HEK293 (cell line): ENCODE data around the gene CDC25C.

Experiments
- GFI1B ChIP-seq: fragments of 450-650 bp; formaldehyde crosslinking; IDR thresholded peaks from 2 replicates; pipeline ENCODE4 v1.5.1; 2016; ENCODE audit warnings: missing biosample characterization, missing genetic modification characterization
- HIC1 ChIP-seq: fragments of 450-650 bp; formaldehyde crosslinking; IDR thresholded peaks from 2 replicates; pipeline ENCODE4 v1.5.1; 2016; ENCODE audit warnings: missing biosample characterization, missing genetic modification characterization
- INSM2 ChIP-seq: fragments of 450-650 bp; formaldehyde crosslinking; IDR thresholded peaks from 2 replicates; pipeline ENCODE4 v1.5.1; 2016; ENCODE audit warnings: missing biosample characterization, missing genetic modification characterization
- KLF9 ChIP-seq: fragments of 450-650 bp; formaldehyde crosslinking; IDR thresholded peaks from 2 replicates; pipeline ENCODE4 v1.5.1; 2016; ENCODE audit warnings: missing biosample characterization, missing genetic modification characterization, low read depth
- TRIM28 ChIP-seq: IDR thresholded peaks from 2 replicates; pipeline ENCODE4 v1.6.1; 2011; ENCODE audit warnings: low read length, control low read depth, borderline replicate concordance
- WT1 ChIP-seq: fragments of 450-650 bp; formaldehyde crosslinking; IDR thresholded peaks from 2 replicates; pipeline ENCODE4 v1.5.1; 2016; ENCODE audit warnings: missing biosample characterization, missing genetic modification characterization
- ZIC2 ChIP-seq: fragments of 450-650 bp; formaldehyde crosslinking; IDR thresholded peaks from 2 replicates; pipeline ENCODE4 v1.5.1; 2016; ENCODE audit warnings: missing biosample characterization, missing genetic modification characterization
- ZNF10 ChIP-seq: fragments of 450-650 bp; formaldehyde crosslinking; IDR thresholded peaks from 2 replicates; pipeline ENCODE4 v1.5.1; 2017; ENCODE audit warnings: missing biosample characterization, missing genetic modification characterization
- ZNF114 ChIP-seq: fragments of 450-650 bp; formaldehyde crosslinking; IDR thresholded peaks from 2 replicates; pipeline ENCODE4 v1.5.0; 2017; ENCODE audit warnings: missing biosample characterization, missing genetic modification characterization
- ZNF2 ChIP-seq: fragments of 450-650 bp; formaldehyde crosslinking; IDR thresholded peaks from 2 replicates; pipeline ENCODE4 v1.5.1; 2016; ENCODE audit warnings: missing biosample characterization, missing genetic modification characterization
- ZNF341 ChIP-seq: fragments of 450-650 bp; formaldehyde crosslinking; IDR thresholded peaks from 2 replicates; pipeline ENCODE4; 2016; ENCODE audit warnings: low read depth, missing biosample characterization, missing genetic modification characterization
- ZNF391 ChIP-seq: fragments of 450-650 bp; formaldehyde crosslinking; IDR thresholded peaks from 2 replicates; pipeline ENCODE4 v1.5.1; 2016; ENCODE audit warnings: low read depth, missing biosample characterization, missing genetic modification characterization, borderline replicate concordance
- ZNF426 ChIP-seq: fragments of 450-650 bp; formaldehyde crosslinking; IDR thresholded peaks from 2 replicates; pipeline ENCODE4 v1.5.1; 2017; ENCODE audit warnings: missing biosample characterization, missing genetic modification characterization, mild to moderate bottlenecking, inconsistent platforms, moderate library complexity
- ZNF501 ChIP-seq: fragments of 450-650 bp; formaldehyde crosslinking; IDR thresholded peaks from 2 replicates; pipeline ENCODE4 v1.5.1; 2016; ENCODE audit warnings: missing biosample characterization, missing genetic modification characterization
- ZNF510 ChIP-seq: fragments of 450-650 bp; formaldehyde crosslinking; IDR thresholded peaks from 2 replicates; pipeline ENCODE4 v1.5.1; 2018; ENCODE audit warnings: mild to moderate bottlenecking, missing genetic modification characterization, missing biosample characterization; ENCODE audit not compliant: insufficient replicate concordance
- ZNF610 ChIP-seq: fragments of 450-650 bp; formaldehyde crosslinking; IDR thresholded peaks from 2 replicates; pipeline ENCODE4 v1.5.1; 2016; ENCODE audit warnings: missing biosample characterization, missing genetic modification characterization, borderline replicate concordance
- ZNF677 ChIP-seq: fragments of 450-650 bp; IDR thresholded peaks from 2 replicates; pipeline ENCODE4 v1.5.0; 2018; ENCODE audit warnings: missing biosample characterization, mild to moderate bottlenecking, missing genetic modification characterization, moderate library complexity
- ZNF701 ChIP-seq: fragments of 450-650 bp; formaldehyde crosslinking; IDR thresholded peaks from 2 replicates; pipeline ENCODE4 v1.5.1; 2016; ENCODE audit warnings: missing biosample characterization, missing genetic modification characterization
- ZNF843 ChIP-seq: fragments of 450-650 bp; formaldehyde crosslinking; IDR thresholded peaks from 2 replicates; pipeline ENCODE4 v1.5.1; 2016; ENCODE audit warnings: missing biosample characterization, missing genetic modification characterization
- TF ChIP-seq, protein P1 (sequence below): fragments of 450-650 bp; formaldehyde crosslinking; IDR thresholded peaks from 2 replicates; pipeline ENCODE4 v1.5.1; 2016; ENCODE audit warnings: missing biosample characterization, missing genetic modification characterization
- TF ChIP-seq, protein P2 (sequence below): fragments of 450-650 bp; IDR thresholded peaks from 2 replicates; pipeline ENCODE4 v1.5.1; 2018; ENCODE audit warnings: missing biosample characterization, missing genetic modification characterization
- TF ChIP-seq, protein P3 (sequence below): fragments of 450-650 bp; formaldehyde crosslinking; IDR thresholded peaks from 2 replicates; pipeline ENCODE4 v1.5.1; 2016; ENCODE audit warnings: missing biosample characterization, missing genetic modification characterization
- TF ChIP-seq, protein P4 (sequence below): fragments of 450-650 bp; formaldehyde crosslinking; IDR thresholded peaks from 2 replicates; pipeline ENCODE4 v1.5.1; 2016; ENCODE audit warnings: missing biosample characterization, missing genetic modification characterization
- TF ChIP-seq, protein P5 (sequence below): fragments of 450-650 bp; formaldehyde crosslinking; IDR thresholded peaks from 2 replicates; pipeline ENCODE4 v1.5.1; 2016; ENCODE audit warnings: missing biosample characterization, missing genetic modification characterization

Gene CDC25C

DNA sequence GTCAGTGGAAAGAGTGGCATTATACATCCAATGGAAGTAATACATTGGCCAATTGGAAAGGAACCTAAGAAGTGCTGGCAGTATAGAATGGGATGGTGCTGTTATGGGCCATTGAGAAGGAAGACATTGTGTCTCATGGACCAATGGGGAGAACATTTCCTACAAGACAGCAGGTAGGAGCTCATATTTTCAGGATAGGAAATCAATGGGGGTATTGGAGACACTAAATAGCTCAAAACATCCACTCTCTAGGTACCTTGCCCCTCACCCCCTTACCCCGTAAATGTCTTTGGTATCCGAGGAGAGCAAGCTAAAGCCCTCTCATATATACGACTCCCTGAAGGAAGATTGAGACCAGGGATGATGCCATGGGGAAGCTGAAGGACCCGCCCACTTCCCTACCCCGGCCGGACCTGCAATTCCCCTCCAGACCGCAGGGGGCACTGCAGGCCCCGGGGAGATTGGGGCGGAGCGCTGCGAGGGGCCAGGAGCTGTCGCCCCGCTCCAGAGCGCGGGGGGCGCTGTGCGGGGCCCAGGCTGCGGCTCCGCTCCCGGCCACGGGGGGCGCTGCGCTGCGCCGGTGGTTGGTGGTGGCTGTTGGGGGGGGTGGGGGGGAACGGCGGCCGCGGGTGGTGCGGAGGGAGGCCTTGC is 20.6 kb upstream of the CDC25C start, which contains the start of gene KDM3B (continued):
- TF ChIP-seq HIC1 (tag by site-specific recombination) (no peak), ZNF501 (peak; percentile 60; the same call in 1 of the 2 replicates), ZNF2 (tag by site-specific recombination) (0 out of 2 replicates have a peak, but pooled peaks have one; percentile 28), ZIC2 (tag by site-specific recombination) (peak; percentile 63), ZNF610 (peak; percentile 85), ZNF510 (tag by site-specific recombination) (peak; percentile 11), ZNF843 (peak; percentile 39; the same call in 1 of the 2 replicates), ZNF701 (no peak), ZNF114 (tag by site-specific recombination) (no peak), ZNF341 (tag by site-specific recombination) (no peak), GFI1B (tag by site-specific recombination) (no peak), ZNF391 (0 out of 2 replicates have a peak, but pooled peaks have one; percentile 75), KLF9 (peak; percentile 85), ZNF677 (peak; percentile 52; the same call in 1 of the 2 replicates), WT1 (tag by site-specific recombination) (no peak; the same call in 1 of the 2 replicates), TRIM28 (no peak), ZNF10 (tag by site-specific recombination) (peak; percentile 40; the same call in 1 of the 2 replicates), INSM2 (tag by site-specific recombination) (peak; percentile 65; the same call in 1 of the 2 replicates), ZNF426 (tag by site-specific recombination) (no peak)
- TF ChIP-seq, protein P1, sequence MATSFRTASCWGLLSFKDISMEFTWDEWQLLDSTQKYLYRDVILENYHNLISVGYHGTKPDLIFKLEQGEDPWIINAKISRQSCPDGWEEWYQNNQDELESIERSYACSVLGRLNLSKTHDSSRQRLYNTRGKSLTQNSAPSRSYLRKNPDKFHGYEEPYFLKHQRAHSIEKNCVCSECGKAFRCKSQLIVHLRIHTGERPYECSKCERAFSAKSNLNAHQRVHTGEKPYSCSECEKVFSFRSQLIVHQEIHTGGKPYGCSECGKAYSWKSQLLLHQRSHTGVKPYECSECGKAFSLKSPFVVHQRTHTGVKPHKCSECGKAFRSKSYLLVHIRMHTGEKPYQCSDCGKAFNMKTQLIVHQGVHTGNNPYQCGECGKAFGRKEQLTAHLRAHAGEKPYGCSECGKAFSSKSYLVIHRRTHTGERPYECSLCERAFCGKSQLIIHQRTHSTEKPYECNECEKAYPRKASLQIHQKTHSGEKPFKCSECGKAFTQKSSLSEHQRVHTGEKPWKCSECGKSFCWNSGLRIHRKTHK (tag by site-specific recombination), result no peak
- TF ChIP-seq, protein P2, sequence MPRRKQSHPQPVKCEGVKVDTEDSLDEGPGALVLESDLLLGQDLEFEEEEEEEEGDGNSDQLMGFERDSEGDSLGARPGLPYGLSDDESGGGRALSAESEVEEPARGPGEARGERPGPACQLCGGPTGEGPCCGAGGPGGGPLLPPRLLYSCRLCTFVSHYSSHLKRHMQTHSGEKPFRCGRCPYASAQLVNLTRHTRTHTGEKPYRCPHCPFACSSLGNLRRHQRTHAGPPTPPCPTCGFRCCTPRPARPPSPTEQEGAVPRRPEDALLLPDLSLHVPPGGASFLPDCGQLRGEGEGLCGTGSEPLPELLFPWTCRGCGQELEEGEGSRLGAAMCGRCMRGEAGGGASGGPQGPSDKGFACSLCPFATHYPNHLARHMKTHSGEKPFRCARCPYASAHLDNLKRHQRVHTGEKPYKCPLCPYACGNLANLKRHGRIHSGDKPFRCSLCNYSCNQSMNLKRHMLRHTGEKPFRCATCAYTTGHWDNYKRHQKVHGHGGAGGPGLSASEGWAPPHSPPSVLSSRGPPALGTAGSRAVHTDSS, result 0 out of 2 replicates have a peak, but pooled peaks have one; percentile 18
- TF ChIP-seq, protein P3, sequence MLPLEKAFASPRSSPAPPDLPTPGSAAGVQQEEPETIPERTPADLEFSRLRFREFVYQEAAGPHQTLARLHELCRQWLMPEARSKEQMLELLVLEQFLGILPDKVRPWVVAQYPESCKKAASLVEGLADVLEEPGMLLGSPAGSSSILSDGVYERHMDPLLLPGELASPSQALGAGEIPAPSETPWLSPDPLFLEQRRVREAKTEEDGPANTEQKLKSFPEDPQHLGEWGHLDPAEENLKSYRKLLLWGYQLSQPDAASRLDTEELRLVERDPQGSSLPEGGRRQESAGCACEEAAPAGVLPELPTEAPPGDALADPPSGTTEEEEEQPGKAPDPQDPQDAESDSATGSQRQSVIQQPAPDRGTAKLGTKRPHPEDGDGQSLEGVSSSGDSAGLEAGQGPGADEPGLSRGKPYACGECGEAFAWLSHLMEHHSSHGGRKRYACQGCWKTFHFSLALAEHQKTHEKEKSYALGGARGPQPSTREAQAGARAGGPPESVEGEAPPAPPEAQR (tag by site-specific recombination), result no peak
- TF ChIP-seq, protein P4, sequence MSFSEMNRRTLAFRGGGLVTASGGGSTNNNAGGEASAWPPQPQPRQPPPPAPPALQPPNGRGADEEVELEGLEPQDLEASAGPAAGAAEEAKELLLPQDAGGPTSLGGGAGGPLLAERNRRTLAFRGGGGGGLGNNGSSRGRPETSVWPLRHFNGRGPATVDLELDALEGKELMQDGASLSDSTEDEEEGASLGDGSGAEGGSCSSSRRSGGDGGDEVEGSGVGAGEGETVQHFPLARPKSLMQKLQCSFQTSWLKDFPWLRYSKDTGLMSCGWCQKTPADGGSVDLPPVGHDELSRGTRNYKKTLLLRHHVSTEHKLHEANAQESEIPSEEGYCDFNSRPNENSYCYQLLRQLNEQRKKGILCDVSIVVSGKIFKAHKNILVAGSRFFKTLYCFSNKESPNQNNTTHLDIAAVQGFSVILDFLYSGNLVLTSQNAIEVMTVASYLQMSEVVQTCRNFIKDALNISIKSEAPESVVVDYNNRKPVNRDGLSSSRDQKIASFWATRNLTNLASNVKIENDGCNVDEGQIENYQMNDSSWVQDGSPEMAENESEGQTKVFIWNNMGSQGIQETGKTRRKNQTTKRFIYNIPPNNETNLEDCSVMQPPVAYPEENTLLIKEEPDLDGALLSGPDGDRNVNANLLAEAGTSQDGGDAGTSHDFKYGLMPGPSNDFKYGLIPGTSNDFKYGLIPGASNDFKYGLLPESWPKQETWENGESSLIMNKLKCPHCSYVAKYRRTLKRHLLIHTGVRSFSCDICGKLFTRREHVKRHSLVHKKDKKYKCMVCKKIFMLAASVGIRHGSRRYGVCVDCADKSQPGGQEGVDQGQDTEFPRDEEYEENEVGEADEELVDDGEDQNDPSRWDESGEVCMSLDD (tag by site-specific recombination), result peak; percentile 69
- TF ChIP-seq, protein P5, sequence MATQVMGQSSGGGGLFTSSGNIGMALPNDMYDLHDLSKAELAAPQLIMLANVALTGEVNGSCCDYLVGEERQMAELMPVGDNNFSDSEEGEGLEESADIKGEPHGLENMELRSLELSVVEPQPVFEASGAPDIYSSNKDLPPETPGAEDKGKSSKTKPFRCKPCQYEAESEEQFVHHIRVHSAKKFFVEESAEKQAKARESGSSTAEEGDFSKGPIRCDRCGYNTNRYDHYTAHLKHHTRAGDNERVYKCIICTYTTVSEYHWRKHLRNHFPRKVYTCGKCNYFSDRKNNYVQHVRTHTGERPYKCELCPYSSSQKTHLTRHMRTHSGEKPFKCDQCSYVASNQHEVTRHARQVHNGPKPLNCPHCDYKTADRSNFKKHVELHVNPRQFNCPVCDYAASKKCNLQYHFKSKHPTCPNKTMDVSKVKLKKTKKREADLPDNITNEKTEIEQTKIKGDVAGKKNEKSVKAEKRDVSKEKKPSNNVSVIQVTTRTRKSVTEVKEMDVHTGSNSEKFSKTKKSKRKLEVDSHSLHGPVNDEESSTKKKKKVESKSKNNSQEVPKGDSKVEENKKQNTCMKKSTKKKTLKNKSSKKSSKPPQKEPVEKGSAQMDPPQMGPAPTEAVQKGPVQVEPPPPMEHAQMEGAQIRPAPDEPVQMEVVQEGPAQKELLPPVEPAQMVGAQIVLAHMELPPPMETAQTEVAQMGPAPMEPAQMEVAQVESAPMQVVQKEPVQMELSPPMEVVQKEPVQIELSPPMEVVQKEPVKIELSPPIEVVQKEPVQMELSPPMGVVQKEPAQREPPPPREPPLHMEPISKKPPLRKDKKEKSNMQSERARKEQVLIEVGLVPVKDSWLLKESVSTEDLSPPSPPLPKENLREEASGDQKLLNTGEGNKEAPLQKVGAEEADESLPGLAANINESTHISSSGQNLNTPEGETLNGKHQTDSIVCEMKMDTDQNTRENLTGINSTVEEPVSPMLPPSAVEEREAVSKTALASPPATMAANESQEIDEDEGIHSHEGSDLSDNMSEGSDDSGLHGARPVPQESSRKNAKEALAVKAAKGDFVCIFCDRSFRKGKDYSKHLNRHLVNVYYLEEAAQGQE, result 0 out of 2 replicates have a peak, but pooled peaks have one; percentile 39
